ENCODE measurements around the gene SCGN. TPM values are rescaled to one million over a fixed set of nuclear protein-coding genes. Genes with fewer than 3 reads are reported as not detected.

Gene SCGN
- total RNA-seq, 1 donor from 2014 or later = not detected

DNA sequence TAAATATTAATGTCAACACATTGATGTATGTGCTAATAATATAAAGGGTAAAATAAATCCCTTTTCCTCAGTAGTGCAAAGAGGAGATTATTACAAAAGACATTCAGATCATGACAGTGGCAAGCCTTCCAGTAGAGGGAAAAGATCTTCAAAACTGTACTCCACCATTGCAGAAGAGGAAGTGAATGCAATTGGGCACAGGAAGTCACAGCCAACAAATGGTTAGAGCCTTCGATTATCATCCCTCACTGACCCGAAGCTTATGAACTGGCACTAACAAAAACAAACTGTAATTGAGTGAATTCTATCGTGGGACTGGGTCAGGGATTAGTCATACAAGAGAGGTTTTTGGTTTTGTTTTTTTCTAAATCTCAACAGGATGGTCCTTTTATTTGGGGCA lies 39.3 kb upstream of the SCGN start:
- DNase-seq (ENCODE audit: low spot score) = no peak
- Mint-ChIP-seq H3K9me3 (ENCODE audit: low read depth) (no peaks in the 10 kb centered on the region), H3K27ac (ENCODE audit: unreplicated experiment) (no peak overlapping the region), H3K4me3 (ENCODE audit: unreplicated experiment) (no peak overlapping the region), H3K27me3 (ENCODE audit: low read depth) (no peaks in the 10 kb centered on the region), H3K36me3 (ENCODE audit: low read depth) (peaks cover 8% of the 10 kb centered on the region), H3K4me1 (ENCODE audit: low read depth) (peaks cover 6% of the 10 kb centered on the region)
- TF ChIP-seq, protein P1, sequence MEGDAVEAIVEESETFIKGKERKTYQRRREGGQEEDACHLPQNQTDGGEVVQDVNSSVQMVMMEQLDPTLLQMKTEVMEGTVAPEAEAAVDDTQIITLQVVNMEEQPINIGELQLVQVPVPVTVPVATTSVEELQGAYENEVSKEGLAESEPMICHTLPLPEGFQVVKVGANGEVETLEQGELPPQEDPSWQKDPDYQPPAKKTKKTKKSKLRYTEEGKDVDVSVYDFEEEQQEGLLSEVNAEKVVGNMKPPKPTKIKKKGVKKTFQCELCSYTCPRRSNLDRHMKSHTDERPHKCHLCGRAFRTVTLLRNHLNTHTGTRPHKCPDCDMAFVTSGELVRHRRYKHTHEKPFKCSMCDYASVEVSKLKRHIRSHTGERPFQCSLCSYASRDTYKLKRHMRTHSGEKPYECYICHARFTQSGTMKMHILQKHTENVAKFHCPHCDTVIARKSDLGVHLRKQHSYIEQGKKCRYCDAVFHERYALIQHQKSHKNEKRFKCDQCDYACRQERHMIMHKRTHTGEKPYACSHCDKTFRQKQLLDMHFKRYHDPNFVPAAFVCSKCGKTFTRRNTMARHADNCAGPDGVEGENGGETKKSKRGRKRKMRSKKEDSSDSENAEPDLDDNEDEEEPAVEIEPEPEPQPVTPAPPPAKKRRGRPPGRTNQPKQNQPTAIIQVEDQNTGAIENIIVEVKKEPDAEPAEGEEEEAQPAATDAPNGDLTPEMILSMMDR (IDR thresholded peaks at IDR 0.05) = no peak

DNA sequence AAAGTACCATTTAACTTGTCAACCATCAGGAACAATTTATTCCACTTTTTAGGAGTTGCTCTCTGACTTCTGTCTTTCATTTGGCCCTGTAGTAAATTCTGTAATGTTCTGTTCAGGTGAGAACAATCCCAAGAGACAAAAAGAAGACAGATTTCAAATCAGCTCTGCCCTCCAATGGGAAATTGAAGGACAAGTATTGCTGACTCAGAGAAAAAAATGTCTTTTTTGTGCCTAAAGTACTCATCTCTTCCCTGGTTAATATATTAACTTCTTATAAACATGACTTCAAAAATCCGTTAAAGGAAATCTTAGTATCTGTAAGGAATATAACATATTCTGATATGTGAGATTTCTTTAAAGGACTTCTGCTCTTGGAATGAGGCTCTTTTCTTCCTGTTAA lies 38.6 kb upstream of the SCGN start:
- no peak for DNase-seq (ENCODE audit: low spot score)
- Mint-ChIP-seq H3K36me3 (ENCODE audit: low read depth) (peaks cover 8% of the 10 kb centered on the region), H3K27me3 (ENCODE audit: low read depth) (no peaks in the 10 kb centered on the region), H3K27ac (ENCODE audit: unreplicated experiment) (no peak overlapping the region), H3K4me3 (ENCODE audit: unreplicated experiment) (no peak overlapping the region), H3K9me3 (ENCODE audit: low read depth) (no peaks in the 10 kb centered on the region), H3K4me1 (ENCODE audit: low read depth) (peaks cover 6% of the 10 kb centered on the region)
- TF ChIP-seq, protein P1 (IDR thresholded peaks at IDR 0.05) = no peak

DNA sequence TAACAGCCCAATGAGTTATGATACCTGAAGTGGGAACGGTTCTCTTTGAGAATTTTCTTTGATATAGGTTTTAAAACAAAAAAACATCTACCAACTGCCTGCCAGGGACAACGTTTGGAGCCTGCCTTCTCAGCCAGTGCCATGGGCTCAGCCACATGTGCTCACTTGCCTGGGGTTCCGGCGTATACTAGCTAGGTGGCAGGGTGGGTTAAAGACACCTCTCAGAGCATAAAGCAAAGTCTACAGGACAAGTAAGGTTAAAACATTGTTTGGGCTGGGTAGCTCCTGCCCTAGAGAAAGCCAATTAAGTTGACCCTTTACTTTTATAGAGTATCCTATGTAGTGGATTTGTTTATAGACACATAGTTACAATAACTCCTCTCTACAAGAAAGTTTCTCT lies 38.0 kb upstream of the SCGN start:
- H3K27me3 Mint-ChIP-seq (ENCODE audit: low read depth) = no peaks in the 10 kb centered on the region
- DNase-seq (ENCODE audit: low spot score) = no peak
- H3K4me3 Mint-ChIP-seq (ENCODE audit: unreplicated experiment) = no peak overlapping the region
- peaks cover 6% of the 10 kb centered on the region for H3K4me1 Mint-ChIP-seq (ENCODE audit: low read depth)
- H3K27ac Mint-ChIP-seq (ENCODE audit: unreplicated experiment) = no peak overlapping the region
- TF ChIP-seq, protein P1 (IDR thresholded peaks at IDR 0.05) = no peak
- H3K9me3 Mint-ChIP-seq (ENCODE audit: low read depth) = no peaks in the 10 kb centered on the region
- peaks cover 8% of the 10 kb centered on the region for H3K36me3 Mint-ChIP-seq (ENCODE audit: low read depth)

DNA sequence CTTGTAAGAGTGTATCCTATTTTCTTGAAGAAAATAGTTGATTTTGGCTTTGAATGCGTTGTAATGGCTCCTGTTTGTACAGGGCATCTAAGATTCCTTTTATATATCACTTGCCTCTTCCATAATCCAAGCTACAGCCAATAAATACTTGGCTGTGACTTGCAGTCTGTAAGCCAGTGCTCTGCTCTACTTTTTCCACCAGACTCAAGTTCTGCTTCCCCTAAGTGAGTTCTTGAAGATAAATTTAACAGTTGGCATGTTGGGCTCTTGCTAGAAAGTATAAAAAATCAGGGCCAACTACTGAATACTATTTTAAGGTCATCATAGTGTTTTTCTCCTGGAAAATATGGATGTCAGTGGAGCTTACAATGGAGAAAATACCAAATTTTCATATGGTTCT lies 36.5 kb upstream of the SCGN start:
- TF ChIP-seq, protein P1 (IDR thresholded peaks at IDR 0.05) = no peak
- Mint-ChIP-seq H3K9me3 (ENCODE audit: low read depth) (no peaks in the 10 kb centered on the region), H3K4me3 (ENCODE audit: unreplicated experiment) (no peak overlapping the region), H3K27ac (ENCODE audit: unreplicated experiment) (no peak overlapping the region), H3K27me3 (ENCODE audit: low read depth) (no peaks in the 10 kb centered on the region), H3K4me1 (ENCODE audit: low read depth) (peaks cover 6% of the 10 kb centered on the region), H3K36me3 (ENCODE audit: low read depth) (peaks cover 6% of the 10 kb centered on the region)
- DNase-seq (ENCODE audit: low spot score) = no peak

DNA sequence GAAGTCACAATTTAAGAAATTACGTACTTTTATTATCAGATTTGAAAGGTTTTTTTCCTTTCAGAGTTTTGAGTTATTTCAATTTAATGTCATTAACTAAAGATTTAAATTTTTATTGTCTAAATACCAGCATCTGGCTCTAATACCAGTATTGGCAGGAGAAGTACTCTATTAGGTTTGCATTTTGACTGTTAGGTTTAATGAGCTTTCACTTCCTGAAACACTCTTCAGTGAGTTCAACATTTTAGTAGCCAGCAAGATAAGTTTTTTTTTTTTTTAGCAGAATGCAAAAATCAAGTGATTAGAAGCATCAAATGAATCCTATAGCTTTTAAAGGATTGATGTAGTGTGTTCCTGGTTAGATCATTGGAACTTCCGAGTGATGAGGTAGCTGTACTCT lies 34.0 kb upstream of the SCGN start:
- peaks cover 2% of the 10 kb centered on the region for H3K4me1 Mint-ChIP-seq (ENCODE audit: low read depth)
- TF ChIP-seq, protein P1 (IDR thresholded peaks at IDR 0.05) = no peak
- H3K4me3 Mint-ChIP-seq (ENCODE audit: unreplicated experiment) = no peak overlapping the region
- peaks cover 3% of the 10 kb centered on the region for H3K36me3 Mint-ChIP-seq (ENCODE audit: low read depth)
- no peak for DNase-seq (ENCODE audit: low spot score)
- H3K27ac Mint-ChIP-seq (ENCODE audit: unreplicated experiment) = no peak overlapping the region
- H3K27me3 Mint-ChIP-seq (ENCODE audit: low read depth) = no peaks in the 10 kb centered on the region
- no peaks in the 10 kb centered on the region for H3K9me3 Mint-ChIP-seq (ENCODE audit: low read depth)
